ENCODE measurements around the gene CYB5B. TPM values are rescaled to one million over a fixed set of nuclear protein-coding genes. Genes with fewer than 3 reads are reported as not detected.

The CYB5B gene
- total RNA-seq, 2 experiments from 2014 or later: 158 to 187 TPM

DNA sequence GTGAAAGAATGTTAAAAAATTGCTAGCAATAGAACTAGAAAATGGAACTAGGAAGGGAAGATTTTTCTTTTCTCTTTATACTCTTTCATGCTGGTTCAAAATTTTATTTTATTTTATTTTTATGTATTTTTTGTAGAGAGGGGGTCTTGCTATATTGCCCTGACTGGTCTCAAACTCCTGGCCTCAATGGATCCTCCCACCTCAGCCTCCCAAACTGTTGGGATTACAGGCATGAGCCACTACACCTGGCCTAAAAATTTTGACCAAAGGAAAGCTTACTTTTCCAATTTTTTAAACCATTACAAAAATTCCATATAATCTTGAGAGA, 28.6 kb upstream of the CYB5B start:
- POLR2A ChIA-PET: interaction anchor here (1.2 kb wide), 1 partner anchor 359 kb away, joined by 3 read pairs; the partner anchor contains the start of gene NOB1
- DNase-seq (no peak), ATAC-seq (no peak)
- no peak overlapping the region for H3K4me3 Mint-ChIP-seq
- H3K27me3 Mint-ChIP-seq: no peaks in the 10 kb centered on the region
- no peaks in the 10 kb centered on the region for H3K36me3 Mint-ChIP-seq (ENCODE audit: low read depth)
- peak overlapping the region; percentile 70 for H3K27ac Mint-ChIP-seq
- CTCF ChIA-PET: interaction anchor here (0.6 to 3.3 kb wide), 63 partner anchors 9 to 367 kb away, joined by 3 to 26 read pairs (median 4); partner anchors contain the start of genes CYB5B, NOB1, TERF2 and WWP2
- no peaks in the 10 kb centered on the region for H3K9me3 Mint-ChIP-seq (ENCODE audit: low read depth)
- intact Hi-C loops (cut with DNase I, micrococcal nuclease): loop anchor here (1.0 to 5.0 kb wide), 7 partner anchors 28 to 359 kb away; partner anchors contain the start of genes NOB1 (in 2 of the 2) and CYB5B (in 1 of the 2)
- peaks cover 20% of the 10 kb centered on the region for H3K4me1 Mint-ChIP-seq

DNA sequence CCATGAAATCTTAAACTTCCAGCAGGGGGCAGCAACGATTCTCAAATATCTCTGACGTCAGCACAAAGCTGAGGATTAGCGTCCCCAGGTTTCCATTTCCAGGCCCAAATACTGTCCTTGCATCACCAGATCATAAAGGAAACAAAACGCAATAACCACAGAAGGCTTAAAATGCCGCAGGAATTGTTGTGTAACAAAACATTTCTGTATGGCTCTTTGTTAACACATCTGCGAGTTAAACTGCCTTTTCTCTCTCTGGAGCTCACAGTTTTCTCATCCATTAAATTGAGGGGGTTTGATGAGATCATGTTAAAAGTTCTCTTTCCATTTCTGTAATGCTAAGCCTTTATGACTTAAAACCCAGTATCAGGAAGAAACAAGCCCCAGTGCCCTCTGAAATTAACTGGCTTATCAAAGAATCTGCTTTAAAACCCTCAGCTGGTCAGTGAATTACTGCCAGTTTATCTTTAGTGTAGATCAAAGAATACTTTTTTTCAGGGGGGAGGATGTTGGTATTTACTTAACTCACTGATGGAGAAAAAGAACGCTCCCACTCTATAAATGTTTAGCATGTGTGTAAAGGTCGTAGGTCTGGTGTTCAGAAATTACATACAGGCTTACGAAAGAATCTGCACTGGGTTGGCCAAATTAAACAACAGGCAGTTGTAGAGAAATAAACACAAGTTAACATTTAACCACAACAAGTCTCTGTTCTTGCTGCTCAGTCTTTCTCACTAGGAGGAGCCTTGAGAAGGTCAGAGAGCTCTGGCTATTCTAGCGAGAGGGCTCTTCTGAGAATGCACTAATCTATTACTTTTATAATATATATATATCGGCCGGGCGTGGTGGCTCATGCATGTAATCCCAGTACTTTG, 28.0 kb upstream of the CYB5B start:
- H3K27me3 Mint-ChIP-seq: no peaks in the 10 kb centered on the region
- CTCF ChIA-PET: interaction anchor here (0.5 to 3.3 kb wide), 70 partner anchors 9 to 366 kb away, joined by 3 to 26 read pairs (median 4); partner anchors contain the start of genes CYB5B, NOB1, TERF2 and WWP2
- H3K36me3 Mint-ChIP-seq (ENCODE audit: low read depth): no peaks in the 10 kb centered on the region
- H3K4me1 Mint-ChIP-seq: peaks cover 20% of the 10 kb centered on the region
- peak; percentile 63 for ATAC-seq
- POLR2A ChIA-PET: interaction anchor here (1.2 kb wide), 1 partner anchor 358 kb away, joined by 3 read pairs; the partner anchor contains the start of gene NOB1
- H3K27ac Mint-ChIP-seq: peak overlapping the region; percentile 70
- no peaks in the 10 kb centered on the region for H3K9me3 Mint-ChIP-seq (ENCODE audit: low read depth)
- DNase-seq: peak; percentile 83
- H3K4me3 Mint-ChIP-seq: no peak overlapping the region
- intact Hi-C loops (cut with DNase I, micrococcal nuclease): loop anchor here (1.0 to 5.0 kb wide), 7 partner anchors 28 to 358 kb away; partner anchors contain the start of genes NOB1 (in 2 of the 2) and CYB5B (in 1 of the 2)

DNA sequence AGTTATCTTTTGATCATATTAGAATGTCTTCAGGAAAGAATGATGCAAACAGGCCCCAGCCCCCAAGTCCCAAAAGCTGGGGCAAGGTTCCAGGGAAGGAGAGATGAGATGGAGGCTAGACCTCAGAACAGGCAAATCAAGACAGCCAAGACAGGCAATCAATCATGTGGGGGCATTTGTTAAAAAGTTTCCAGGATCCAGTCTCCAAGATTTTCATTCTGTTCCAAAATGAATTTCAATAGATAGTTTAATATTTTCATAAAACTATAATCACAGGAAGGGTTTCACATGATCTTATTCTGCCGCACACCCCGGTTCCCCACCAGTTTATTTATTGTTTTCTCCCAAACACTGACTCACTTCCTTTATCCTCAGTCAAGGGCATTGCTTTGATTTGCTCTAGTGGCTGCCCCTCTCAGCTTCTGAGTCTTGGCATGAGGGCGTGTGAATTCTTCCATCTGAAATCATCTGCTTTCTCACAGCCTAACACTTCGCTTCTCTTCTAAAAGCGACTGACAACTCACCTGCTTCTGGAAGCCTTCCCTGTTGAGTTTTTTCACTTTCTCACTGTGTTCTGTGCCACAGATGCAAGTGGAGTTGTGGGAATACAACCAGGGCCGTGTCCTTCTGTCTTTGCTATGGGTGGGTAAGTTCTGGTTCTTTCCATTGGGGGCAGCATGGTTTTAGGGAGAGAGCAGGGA, 26.4 kb upstream of the CYB5B start:
- ChIA-PET POLR2A (no interaction called here), CTCF (interaction anchor here (0.9 to 1.7 kb wide), 3 partner anchors 9 to 15 kb away, joined by 3 to 5 read pairs (median 3); no protein-coding TSS in a partner anchor)
- Mint-ChIP-seq H3K9me3 (ENCODE audit: low read depth) (no peaks in the 10 kb centered on the region), H3K4me3 (no peak overlapping the region), H3K36me3 (ENCODE audit: low read depth) (no peaks in the 10 kb centered on the region), H3K27ac (peak overlapping the region; percentile 7), H3K27me3 (no peaks in the 10 kb centered on the region), H3K4me1 (peaks cover 26% of the 10 kb centered on the region)
- intact Hi-C loops (cut with DNase I, micrococcal nuclease): loop anchor here in 1 of 2 experiments (2.0 to 5.0 kb wide), 3 partner anchors 44 to 357 kb away; partner anchors contain the start of gene NOB1
- DNase-seq (no peak), ATAC-seq (no peak)

DNA sequence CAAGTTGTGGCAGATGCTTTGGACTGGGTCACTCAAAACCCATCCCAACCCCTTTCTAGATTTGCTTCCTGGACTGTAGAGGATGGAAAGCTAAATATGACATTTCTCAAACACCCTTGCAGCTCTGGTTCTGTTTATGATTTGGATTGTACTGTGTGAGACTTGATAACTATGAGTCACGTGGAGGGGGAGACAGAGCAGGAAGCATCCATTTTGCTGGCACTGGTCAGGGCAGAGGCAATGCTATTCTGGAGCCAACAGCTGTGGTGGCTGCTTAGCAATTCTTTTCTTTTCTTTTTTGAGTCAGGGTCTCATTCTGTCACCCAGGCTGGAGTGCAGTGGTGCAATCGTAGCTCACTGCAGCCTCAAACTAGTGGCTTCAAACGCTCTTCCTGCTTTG, 25.1 kb upstream of the CYB5B start:
- Mint-ChIP-seq H3K27ac (no peak overlapping the region), H3K27me3 (no peaks in the 10 kb centered on the region), H3K36me3 (ENCODE audit: low read depth) (no peaks in the 10 kb centered on the region), H3K4me3 (no peak overlapping the region), H3K4me1 (peaks cover 26% of the 10 kb centered on the region), H3K9me3 (ENCODE audit: low read depth) (no peaks in the 10 kb centered on the region)
- ChIA-PET CTCF (interaction anchor here (0.9 to 1.8 kb wide), 5 partner anchors 9 to 305 kb away, joined by 3 to 6 read pairs (median 4); no protein-coding TSS in a partner anchor), POLR2A (no interaction called here)
- intact Hi-C loops (cut with DNase I, micrococcal nuclease): loop anchor here in 1 of 2 experiments (5.0 kb wide), 2 partner anchors 43 to 68 kb away; no protein-coding TSS in a partner anchor
- DNase-seq: peak; percentile 24
- ATAC-seq: peak; percentile 77

DNA sequence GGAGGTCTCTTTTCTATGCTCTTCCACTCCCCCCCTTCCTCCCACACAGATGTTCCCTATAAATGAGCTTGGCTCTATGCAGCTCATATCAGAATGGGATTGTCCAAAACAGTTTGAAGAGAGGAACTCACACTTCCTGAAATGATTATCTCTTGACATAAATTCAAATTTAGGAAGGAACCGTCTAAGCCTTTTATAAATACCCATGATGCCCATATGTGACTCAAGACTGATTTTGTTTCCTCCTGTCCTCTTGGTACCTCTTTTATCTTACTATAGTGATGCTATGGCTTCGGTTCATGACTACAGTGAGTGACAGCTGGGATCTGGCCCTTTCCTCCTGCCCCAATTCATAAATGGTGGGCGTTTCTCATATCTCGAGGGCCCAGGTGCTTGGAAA, 22.0 kb upstream of the CYB5B start:
- Mint-ChIP-seq H3K27me3 (no peaks in the 10 kb centered on the region), H3K4me1 (peaks cover 17% of the 10 kb centered on the region), H3K27ac (no peak overlapping the region), H3K36me3 (ENCODE audit: low read depth) (no peaks in the 10 kb centered on the region), H3K4me3 (no peak overlapping the region), H3K9me3 (ENCODE audit: low read depth) (no peaks in the 10 kb centered on the region)
- DNase-seq (no peak), ATAC-seq (no peak)
- intact Hi-C loops (cut with DNase I, micrococcal nuclease): no loop called here
- ChIA-PET CTCF (interaction anchor here (1.2 kb wide), 1 partner anchor 25 kb away, joined by 3 read pairs; no protein-coding TSS in a partner anchor), POLR2A (no interaction called here)

DNA sequence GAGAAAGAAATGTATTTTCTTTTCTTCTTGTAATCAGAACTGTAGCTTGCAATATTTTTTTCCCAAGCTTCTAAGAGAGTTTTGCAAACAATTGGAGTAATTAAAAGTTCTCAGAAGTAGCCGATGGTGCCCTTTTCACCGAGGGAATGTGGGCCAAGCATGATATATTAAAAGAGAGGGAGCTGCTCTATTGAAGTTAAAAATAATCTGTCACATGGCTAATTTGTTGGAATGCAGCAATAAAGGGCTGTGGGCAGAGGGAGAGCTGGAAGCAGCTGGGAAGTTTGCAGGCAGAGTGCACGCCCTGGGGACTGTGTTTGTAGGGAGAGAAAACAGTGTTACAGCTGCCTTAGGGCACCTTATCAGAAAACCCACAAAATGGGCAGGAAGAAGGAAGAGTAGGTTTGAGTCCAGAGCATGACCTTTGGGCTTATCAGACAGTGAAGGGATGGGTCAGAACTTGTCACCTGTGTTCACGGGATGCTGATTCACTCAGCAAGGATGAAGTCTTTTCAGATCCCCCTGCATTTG, 20.1 kb upstream of the CYB5B start:
- H3K27ac Mint-ChIP-seq: no peak overlapping the region
- no peaks in the 10 kb centered on the region for H3K36me3 Mint-ChIP-seq (ENCODE audit: low read depth)
- CTCF ChIA-PET: interaction anchor here (0.7 to 2.4 kb wide), 8 partner anchors 8 to 160 kb away, joined by 3 to 16 read pairs (median 5); no protein-coding TSS in a partner anchor
- H3K27me3 Mint-ChIP-seq: no peaks in the 10 kb centered on the region
- peaks cover 9% of the 10 kb centered on the region for H3K4me1 Mint-ChIP-seq
- DNase-seq (no peak), ATAC-seq (no peak)
- H3K4me3 Mint-ChIP-seq: no peak overlapping the region
- POLR2A ChIA-PET: interaction anchor here (0.6 kb wide), 1 partner anchor 140 kb away, joined by 4 read pairs; no protein-coding TSS in a partner anchor
- intact Hi-C loops (cut with DNase I, micrococcal nuclease): no loop called here
- no peaks in the 10 kb centered on the region for H3K9me3 Mint-ChIP-seq (ENCODE audit: low read depth)

DNA sequence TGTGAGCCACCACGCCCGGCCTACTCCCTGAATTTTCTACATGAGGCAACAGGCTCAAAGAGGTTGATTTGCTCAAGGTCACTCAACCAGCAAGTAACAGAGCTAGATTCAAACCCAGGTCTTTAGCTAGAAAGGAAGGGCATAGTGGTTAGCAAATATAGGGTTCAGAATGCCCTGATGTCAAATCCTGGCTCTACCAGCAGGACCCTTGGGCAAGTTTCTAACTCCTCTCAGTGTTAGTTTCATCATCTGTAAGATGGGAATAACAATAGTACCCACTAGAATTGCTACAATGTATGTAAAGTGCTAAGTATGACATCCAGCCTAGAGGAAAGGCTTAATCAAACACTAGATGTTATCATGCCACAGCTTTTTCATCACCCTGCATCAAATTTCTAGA, 19.1 kb upstream of the CYB5B start:
- POLR2A ChIA-PET: no interaction called here

DNA sequence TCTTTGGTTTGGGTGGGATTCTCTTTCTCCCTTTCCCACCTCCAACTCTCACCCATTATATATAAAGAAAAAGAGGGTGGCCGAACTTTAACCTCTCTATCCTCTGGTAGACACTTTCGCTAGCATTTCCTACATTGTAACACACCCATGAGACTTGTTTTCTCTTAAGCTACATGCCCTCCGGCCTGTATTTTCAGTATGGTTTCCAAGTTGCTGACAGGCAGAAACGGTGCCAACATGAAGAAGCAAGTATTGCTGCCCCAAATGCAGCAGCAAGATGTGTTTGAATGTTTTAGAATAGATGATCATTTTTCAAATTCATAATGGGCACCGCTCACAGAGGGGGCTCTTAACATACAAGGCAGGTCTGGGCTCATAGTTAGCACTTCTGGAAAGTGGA, 18.7 kb upstream of the CYB5B start:
- Mint-ChIP-seq H3K36me3 (ENCODE audit: low read depth) (no peaks in the 10 kb centered on the region), H3K27me3 (no peaks in the 10 kb centered on the region), H3K4me3 (no peak overlapping the region), H3K27ac (no peak overlapping the region), H3K4me1 (peaks cover 9% of the 10 kb centered on the region), H3K9me3 (ENCODE audit: low read depth) (no peaks in the 10 kb centered on the region)
- ChIA-PET CTCF (interaction anchor here (2.4 kb wide), 1 partner anchor 10 kb away, joined by 16 read pairs; no protein-coding TSS in a partner anchor), POLR2A (no interaction called here)
- ATAC-seq: no peak
- intact Hi-C loops (cut with DNase I, micrococcal nuclease): no loop called here
- no peak for DNase-seq

More for the DNA sequence above, 19.1 kb upstream of the CYB5B start:
- no peaks in the 10 kb centered on the region for H3K36me3 Mint-ChIP-seq (ENCODE audit: low read depth)
- H3K4me1 Mint-ChIP-seq: peaks cover 6% of the 10 kb centered on the region
- no peak overlapping the region for H3K4me3 Mint-ChIP-seq
- intact Hi-C loops (cut with DNase I, micrococcal nuclease): no loop called here
- no peak overlapping the region for H3K27ac Mint-ChIP-seq
- DNase-seq (no peak), ATAC-seq (no peak)
- no peaks in the 10 kb centered on the region for H3K27me3 Mint-ChIP-seq
- CTCF ChIA-PET: interaction anchor here (0.9 to 2.4 kb wide), 3 partner anchors 9 to 23 kb away, joined by 4 to 16 read pairs (median 5); no protein-coding TSS in a partner anchor
- no peaks in the 10 kb centered on the region for H3K9me3 Mint-ChIP-seq (ENCODE audit: low read depth)

DNA sequence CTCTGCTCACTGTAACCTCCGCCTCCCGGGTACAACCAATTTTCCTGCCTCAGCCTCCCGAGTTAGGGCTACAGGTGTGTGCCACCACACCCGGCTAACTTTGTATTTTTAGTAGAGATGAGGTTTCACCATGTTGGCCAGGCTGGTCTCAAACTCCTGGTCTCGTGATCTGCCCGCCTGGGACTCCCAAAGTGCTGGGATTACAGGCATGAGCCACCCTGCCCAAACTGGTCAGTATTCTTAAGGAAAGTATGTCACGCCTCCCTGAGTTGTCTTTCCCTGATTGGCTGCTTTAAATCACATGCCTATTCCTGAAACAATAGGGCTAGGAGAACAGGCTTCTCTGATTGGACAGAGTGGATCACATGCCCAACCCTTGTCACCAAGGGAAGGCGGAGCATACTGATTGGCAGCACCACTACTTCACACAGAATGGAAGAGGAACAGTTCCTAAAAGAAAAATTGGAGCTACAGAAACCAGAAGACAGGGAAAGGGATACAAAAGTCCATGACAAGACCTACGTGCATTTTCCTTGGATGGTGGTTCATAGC, 17.6 kb upstream of the CYB5B start:
- intact Hi-C loops (cut with DNase I, micrococcal nuclease): no loop called here
- no peak overlapping the region for H3K27ac Mint-ChIP-seq

DNA sequence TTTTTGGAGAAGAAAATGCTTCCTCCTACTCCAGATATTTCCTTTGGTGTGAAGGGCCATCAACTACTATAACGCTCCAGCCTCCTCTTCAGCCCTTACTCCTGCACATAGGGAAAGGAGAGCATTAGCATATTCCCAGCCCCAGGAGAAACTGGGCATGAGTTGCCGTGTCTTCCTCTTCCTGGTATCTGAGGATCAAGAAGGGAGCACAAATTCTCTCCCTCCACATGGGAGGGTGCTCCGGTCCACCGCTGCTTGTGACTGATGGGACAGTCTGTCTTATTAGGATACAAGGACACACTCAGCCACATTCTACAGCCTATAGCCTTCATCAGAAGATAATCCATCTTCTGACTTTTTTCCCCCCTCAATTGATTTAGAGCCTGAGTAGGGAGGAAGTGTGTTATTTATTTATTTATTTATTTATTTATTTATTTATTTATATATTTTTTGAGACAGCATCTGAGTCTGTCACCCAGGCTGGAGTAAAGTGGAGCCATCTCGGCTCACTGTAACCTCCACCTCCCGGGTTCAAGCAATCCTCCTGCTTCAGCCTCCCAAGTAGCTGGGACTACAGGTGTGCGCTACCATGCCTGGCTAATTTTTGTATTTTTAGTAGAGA, 16.6 kb upstream of the CYB5B start:
- Mint-ChIP-seq H3K4me1 (peaks cover 14% of the 10 kb centered on the region), H3K36me3 (ENCODE audit: low read depth) (no peaks in the 10 kb centered on the region), H3K27me3 (no peaks in the 10 kb centered on the region), H3K4me3 (no peak overlapping the region), H3K9me3 (ENCODE audit: low read depth) (no peaks in the 10 kb centered on the region), H3K27ac (no peak overlapping the region)
- no peak for DNase-seq
- intact Hi-C loops (cut with DNase I, micrococcal nuclease): no loop called here
- ATAC-seq: no peak
- CTCF ChIA-PET: interaction anchor here (0.6 to 1.5 kb wide), 5 partner anchors 9 to 57 kb away, joined by 3 to 8 read pairs (median 3); no protein-coding TSS in a partner anchor
- POLR2A ChIA-PET: no interaction called here

More for the DNA sequence above, 17.6 kb upstream of the CYB5B start:
- no peaks in the 10 kb centered on the region for H3K36me3 Mint-ChIP-seq (ENCODE audit: low read depth)
- no peaks in the 10 kb centered on the region for H3K9me3 Mint-ChIP-seq (ENCODE audit: low read depth)
- no peaks in the 10 kb centered on the region for H3K27me3 Mint-ChIP-seq
- CTCF ChIA-PET: interaction anchor here (0.6 to 0.7 kb wide), 4 partner anchors 8 to 320 kb away, joined by 3 read pairs; partner anchors contain the start of gene NQO1
- POLR2A ChIA-PET: no interaction called here
- H3K4me3 Mint-ChIP-seq: no peak overlapping the region
- DNase-seq: peak; percentile 25
- H3K4me1 Mint-ChIP-seq: peaks cover 19% of the 10 kb centered on the region
- ATAC-seq: peak; percentile 68

Measured in activated CD4-positive, alpha-beta T cell treated with anti-CD3 and anti-CD28 coated beads for 36 hours (primary cell).